Natural killer cell (primary cell): ENCODE measurements around the gene BDKRB2. TPM values are rescaled to one million over a fixed set of nuclear protein-coding genes. Genes with fewer than 3 reads are reported as not detected.

Source experiments
- ATAC-seq, 3 donors: fragments of 150-1000 bp in 2 of 3; fragments of 200-7000 bp in 1 of 3; cut with Tn5 transposase; 1 replicate in 1 of 3; 2 replicates in 2 of 3; pipeline ENCODE4 v1.10.0; 2021; ENCODE audit warnings: mild to moderate bottlenecking in 2 of 3, moderate library complexity in 2 of 3
- DNase-seq, 2 donors: peaks; one replicate each; pipeline versions ENCODE4 v3.0.0 to v3.0.0-alpha.2; 2013 to 2021; ENCODE audit warnings: mixed read lengths in 1 of 2
- H3K27ac ChIP-seq: one replicate; pipeline ENCODE4 v1.5.1; 2013; ENCODE audit warnings: mild to moderate bottlenecking, low read length
- H3K27me3 ChIP-seq: one replicate; pipeline ENCODE4 v1.6.1; 2013; ENCODE audit warnings: low read length; ENCODE audit not compliant: control insufficient read depth, insufficient read depth
- H3K36me3 ChIP-seq: one replicate; pipeline ENCODE4 v1.6.1; 2013; ENCODE audit warnings: low read length; ENCODE audit not compliant: control insufficient read depth, insufficient read depth
- H3K4me1 ChIP-seq: one replicate; pipeline ENCODE4 v1.6.1; 2013; ENCODE audit warnings: low read length; ENCODE audit not compliant: control insufficient read depth, insufficient read depth
- H3K4me3 ChIP-seq: one replicate; pipeline ENCODE4 v1.5.1; 2013; ENCODE audit warnings: low read length
- H3K9me3 ChIP-seq: one replicate; pipeline ENCODE4 v1.6.1; 2013; ENCODE audit warnings: low read length; ENCODE audit not compliant: control insufficient read depth, insufficient read depth
- H3K27ac Mint-ChIP-seq, 2 donors: one replicate each; pipeline ENCODE4 v1.8.0; 2022; ENCODE audit warnings: mild to moderate bottlenecking in 2 of 2, mixed read lengths in 2 of 2, moderate library complexity in 1 of 2
- H3K27me3 Mint-ChIP-seq, 2 donors: one replicate each; pipeline ENCODE4 v1.8.0; 2022; ENCODE audit warnings: low read depth in 2 of 2, mixed read lengths in 2 of 2
- H3K36me3 Mint-ChIP-seq: one replicate; pipeline ENCODE4 v1.8.0; 2022; ENCODE audit warnings: mixed read lengths
- H3K4me1 Mint-ChIP-seq, 2 donors: one replicate each; pipeline ENCODE4 v1.8.0; 2022; ENCODE audit warnings: mixed read lengths in 2 of 2
- H3K4me3 Mint-ChIP-seq: one replicate; pipeline ENCODE4 v1.8.0; 2022; ENCODE audit warnings: mild to moderate bottlenecking, moderate library complexity, mixed read lengths
- H3K9me3 Mint-ChIP-seq, 2 donors: one replicate each; pipeline ENCODE4 v1.8.0; 2022; ENCODE audit warnings: mixed read lengths in 2 of 2
- CTCF ChIP-seq: fragments of 200-600 bp; IDR thresholded peaks from one replicate; pipeline ENCODE4 v1.8.0; 2022; ENCODE audit warnings: antibody characterized with exemption
- WGBS: methylation state at CpG from one replicate; pipeline ENCODE4 v1.1.7; 2013; ENCODE audit warnings: missing lambda C conversion rate; ENCODE audit not compliant: insufficient coverage; 5-methylcytosine and 5-hydroxymethylcytosine counted together
- intact Hi-C: fragments of 100-400 bp; cut with micrococcal nuclease; formaldehyde crosslinking; loops from one replicate; pipeline ENCODE4 v1.14.2; 2022
- total RNA-seq, 4 donors: library from RNA; stranded (reverse); fragments of 120-200 nt in 1 of 4; gene quantifications; one replicate each; pipeline versions ENCODE4 v1.2.3 to v1.2.4, GENCODE V29; 2013 to 2022

The BDKRB2 gene
- total RNA-seq, 3 donors from 2014 or later (not counting 1 experiment from before 2014, with no cell fraction given): not detected

GRCh38 chr14:96162265-96162664 is 42.4 kb upstream of the BDKRB2 start:
- Histone ChIP-seq H3K4me3 (no peak overlapping the region), H3K36me3 (no peaks in the 10 kb centered on the region), H3K27me3 (no peaks in the 10 kb centered on the region), H3K4me1 (no peaks in the 10 kb centered on the region), H3K27ac (no peak overlapping the region), H3K9me3 (no peaks in the 10 kb centered on the region)
- H3K27me3 Mint-ChIP-seq: peaks cover 0 to 10% of the 10 kb centered on the region in 2 donors
- H3K27ac Mint-ChIP-seq: no peak overlapping the region
- DNase-seq: no peak
- 86% methylated on average over 6 of the region's 6 CpGs for WGBS
- H3K36me3 Mint-ChIP-seq: no peaks in the 10 kb centered on the region
- no peak for ATAC-seq
- H3K4me1 Mint-ChIP-seq: no peaks in the 10 kb centered on the region
- no peak overlapping the region for H3K4me3 Mint-ChIP-seq
- intact Hi-C loops: no loop called here
- no peaks in the 10 kb centered on the region for H3K9me3 Mint-ChIP-seq
- no peak for TF ChIP-seq CTCF

DNA sequence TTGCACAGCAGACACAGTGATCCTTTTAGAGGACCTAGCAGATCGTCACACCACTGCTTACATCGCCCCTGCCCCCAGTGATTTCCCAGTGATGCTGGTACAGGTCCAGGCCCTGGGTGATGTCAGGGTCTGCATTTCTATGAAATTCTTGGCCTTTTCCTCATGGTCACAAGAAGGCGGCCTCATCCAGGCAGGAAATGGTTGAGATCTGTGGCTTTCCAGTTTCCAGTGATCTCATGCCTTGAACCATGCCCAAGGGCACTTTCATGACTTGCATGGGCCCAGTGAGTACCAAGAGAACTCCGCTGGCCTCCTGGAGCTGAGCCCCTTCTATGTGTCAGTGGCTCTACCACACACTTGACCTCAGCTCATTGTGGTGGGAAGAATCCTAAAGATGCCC is 41.9 kb upstream of the BDKRB2 start:
- Mint-ChIP-seq H3K27ac (no peak overlapping the region), H3K9me3 (no peaks in the 10 kb centered on the region), H3K27me3 (peaks cover 0 to 10% of the 10 kb centered on the region in 2 donors), H3K36me3 (no peaks in the 10 kb centered on the region), H3K4me1 (no peaks in the 10 kb centered on the region), H3K4me3 (no peak overlapping the region)
- ATAC-seq (no peak), DNase-seq (no peak)
- intact Hi-C loops: no loop called here
- TF ChIP-seq CTCF: no peak
- no peaks in the 10 kb centered on the region for H3K9me3 ChIP-seq
- H3K4me3 ChIP-seq: no peak overlapping the region
- 87% methylated on average over 4 of the region's 4 CpGs for WGBS
- H3K4me1 ChIP-seq: no peaks in the 10 kb centered on the region
- no peaks in the 10 kb centered on the region for H3K27me3 ChIP-seq
- no peak overlapping the region for H3K27ac ChIP-seq
- H3K36me3 ChIP-seq: no peaks in the 10 kb centered on the region

DNA sequence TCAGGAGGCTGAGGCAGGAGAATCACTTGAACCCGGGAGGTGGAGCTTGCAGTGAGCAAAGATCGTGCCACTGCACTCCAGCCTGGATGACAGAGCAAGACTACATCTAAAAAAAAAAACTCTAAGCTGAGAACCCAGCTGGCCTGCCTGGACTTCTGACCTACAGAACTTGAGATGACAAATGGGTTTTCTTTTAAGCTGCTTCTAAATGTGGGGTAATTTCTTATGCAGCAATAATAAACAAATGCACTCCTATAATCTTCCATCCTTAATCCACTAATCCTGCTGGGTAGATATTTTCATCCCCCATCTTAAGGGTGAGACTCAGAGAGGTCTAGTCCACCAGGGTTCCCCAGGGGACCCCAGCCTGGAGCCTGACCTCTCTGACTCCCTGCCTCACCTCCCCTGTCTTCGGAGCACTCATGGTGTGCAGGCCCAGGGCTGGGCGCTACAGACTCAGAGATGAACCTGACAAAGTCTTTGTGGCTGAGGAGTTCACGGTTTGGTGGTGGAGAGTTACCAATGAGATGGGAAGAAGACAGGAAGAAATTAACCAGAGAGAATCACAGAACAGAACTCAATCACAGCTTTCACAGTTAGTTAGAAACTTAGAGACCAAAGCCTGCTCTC is 39.7 kb upstream of the BDKRB2 start:
- ATAC-seq (no peak), DNase-seq (no peak)
- no peaks in the 10 kb centered on the region for H3K36me3 ChIP-seq
- no peak overlapping the region for H3K4me3 ChIP-seq
- Mint-ChIP-seq H3K4me3 (no peak overlapping the region), H3K9me3 (no peaks in the 10 kb centered on the region), H3K27me3 (peaks cover 0 to 7% of the 10 kb centered on the region in 2 donors), H3K4me1 (no peaks in the 10 kb centered on the region), H3K27ac (no peak overlapping the region), H3K36me3 (no peaks in the 10 kb centered on the region)
- no peaks in the 10 kb centered on the region for H3K27me3 ChIP-seq
- no peaks in the 10 kb centered on the region for H3K4me1 ChIP-seq
- 84% methylated on average over 4 of the region's 5 CpGs for WGBS
- H3K27ac ChIP-seq: no peak overlapping the region
- no peaks in the 10 kb centered on the region for H3K9me3 ChIP-seq
- intact Hi-C loops: no loop called here
- TF ChIP-seq CTCF: no peak
